NCI-H2171 treated with DMSO at 0.1 percent for 48 hours (cell line): ENCODE measurements around the gene KDM6A.
"Not testable (repeated sequence)": the region's sequence is repeated elsewhere in the genome, so short reads cannot be mapped to it uniquely, and the experiment has no call there.

Source experiments
- DNase-seq: peaks from one replicate; lab custom pipeline; 2025; lab: John Stamatoyannopoulos, UW

KDM6A gene

DNA sequence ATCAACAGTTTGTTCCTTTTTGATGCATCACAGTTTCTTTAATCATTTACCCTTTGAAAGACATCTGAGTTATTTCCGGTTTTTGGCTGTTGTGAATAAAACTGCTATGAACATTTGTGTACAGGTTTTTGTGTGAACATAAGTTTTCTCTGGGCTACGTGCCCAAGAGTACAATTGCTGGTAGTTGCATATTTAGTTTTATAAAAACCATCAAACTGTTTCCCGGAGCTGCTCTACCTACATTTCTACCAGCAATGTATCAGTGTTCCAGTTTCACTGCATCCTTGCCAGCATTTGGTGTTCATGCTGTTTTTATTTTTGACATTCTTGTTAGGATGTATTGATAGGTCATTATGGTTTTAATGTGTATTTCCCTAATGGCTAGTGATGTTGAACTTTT lies 17.3 kb downstream of the KDM6A start:
- no peak for DNase-seq

DNA sequence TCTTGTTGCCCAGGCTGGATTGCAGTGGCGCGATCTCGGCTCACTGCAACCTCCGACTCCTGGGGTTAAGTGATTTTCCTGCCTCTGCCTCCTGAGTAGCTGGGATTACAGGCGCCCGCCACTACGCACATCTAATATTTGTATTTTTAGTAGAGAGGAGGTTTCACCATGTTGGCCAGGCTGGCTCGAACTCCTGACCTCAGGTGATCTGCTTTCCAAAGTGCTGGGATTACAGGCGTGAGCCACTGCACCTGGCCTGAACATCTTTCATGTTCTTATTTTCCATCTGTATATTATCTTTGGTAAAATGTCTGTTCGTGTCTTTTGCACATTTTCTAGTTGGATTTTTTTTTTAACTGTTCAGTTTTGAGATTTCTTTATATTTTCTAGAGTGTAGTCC lies 17.7 kb downstream of the KDM6A start:
- not testable (repeated sequence) for DNase-seq

DNA sequence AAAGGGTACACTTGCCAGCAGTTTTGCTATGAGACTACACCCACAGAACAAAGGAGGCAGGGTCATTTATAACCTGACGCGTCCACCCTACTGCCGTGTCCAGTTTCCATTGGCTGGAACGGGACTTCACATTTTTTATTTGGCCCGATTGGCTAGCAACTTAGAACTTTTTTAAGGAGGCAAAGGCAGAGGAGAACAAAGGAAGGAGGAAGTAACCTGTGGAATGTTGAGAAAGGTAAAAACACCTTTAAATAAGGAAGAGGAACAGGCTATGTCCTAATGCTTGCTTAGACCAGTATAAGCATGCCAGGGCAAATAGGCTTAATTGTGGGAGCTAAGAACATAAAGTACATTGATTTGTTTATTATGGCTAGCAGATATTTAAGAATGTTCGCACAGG lies 18.7 kb downstream of the KDM6A start:
- no peak for DNase-seq

DNA sequence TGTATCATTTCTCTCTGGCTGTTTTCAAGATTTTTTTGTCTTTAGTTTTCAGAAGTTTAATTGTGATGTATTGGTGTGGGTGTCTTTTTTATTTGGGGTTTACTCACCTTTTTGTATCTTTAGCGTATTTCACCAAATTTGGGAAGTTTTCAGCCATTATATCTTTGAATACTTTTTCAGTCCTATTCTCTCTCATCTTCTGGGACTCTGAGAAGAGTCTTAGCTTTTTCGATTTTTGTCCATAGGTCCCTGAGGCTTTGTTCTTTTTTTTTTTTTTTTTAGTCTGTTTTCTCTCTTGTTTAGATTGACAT lies 23.8 kb downstream of the KDM6A start:
- DNase-seq = no peak

DNA sequence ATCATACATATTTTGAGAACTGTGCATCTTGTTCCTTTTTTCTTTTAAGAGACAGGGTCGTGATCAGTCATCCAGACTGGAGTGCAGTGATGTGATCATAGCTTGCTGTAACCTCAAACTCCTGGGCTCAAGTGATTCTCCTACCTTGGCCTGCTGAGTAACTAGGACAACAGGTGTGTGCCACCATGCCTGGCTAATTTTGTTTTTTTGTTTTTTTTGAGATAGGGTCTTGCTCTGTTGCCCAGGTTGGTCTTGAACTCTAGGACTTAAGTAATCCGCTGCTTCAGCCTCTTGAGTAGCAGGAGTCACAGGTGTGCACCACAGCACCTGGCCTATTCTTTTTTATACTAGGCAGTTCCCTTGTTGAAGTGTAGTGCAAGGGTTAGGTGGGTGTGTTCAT lies 24.6 kb downstream of the KDM6A start:
- no peak for DNase-seq

DNA sequence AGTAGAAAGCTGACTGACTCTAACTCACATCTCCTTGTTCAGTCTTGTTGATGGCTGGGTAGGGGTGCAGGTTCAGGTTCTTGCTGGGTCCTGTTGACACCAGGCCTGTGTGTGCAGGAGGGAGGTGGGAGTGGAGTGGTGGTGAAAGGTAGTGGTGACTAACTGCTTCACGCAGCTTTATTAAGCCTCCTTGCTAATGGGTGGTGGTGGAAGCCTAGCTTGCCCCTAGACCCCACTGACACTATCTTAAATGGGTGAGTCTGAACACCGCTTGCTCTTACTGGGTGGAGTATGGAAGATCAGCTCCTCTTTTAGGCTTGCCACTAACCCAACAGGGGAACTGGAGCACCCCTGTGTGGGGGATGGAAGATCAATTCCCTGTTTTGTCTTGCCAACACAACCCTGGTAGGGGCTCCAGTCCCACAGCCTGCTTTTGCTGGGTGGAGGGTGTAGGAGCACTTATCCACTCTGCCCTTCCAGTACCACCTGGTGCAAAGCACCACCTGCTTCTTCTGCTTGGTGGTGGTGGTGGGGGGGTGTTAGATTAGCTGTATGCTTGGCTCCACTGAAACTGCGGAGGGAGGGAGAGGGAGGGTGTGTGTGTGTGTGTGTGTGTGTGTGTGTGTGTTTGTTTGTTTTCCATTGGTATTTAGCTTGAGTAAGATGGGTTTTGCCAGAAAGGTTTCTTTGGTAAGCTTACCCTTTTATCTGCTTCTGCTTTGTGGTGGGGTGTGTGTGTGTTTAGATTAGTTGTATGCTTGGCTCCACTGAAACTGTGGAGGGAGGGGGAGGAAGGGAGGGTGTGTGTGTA lies 25.6 kb downstream of the KDM6A start:
- DNase-seq = peak; percentile 30

DNA sequence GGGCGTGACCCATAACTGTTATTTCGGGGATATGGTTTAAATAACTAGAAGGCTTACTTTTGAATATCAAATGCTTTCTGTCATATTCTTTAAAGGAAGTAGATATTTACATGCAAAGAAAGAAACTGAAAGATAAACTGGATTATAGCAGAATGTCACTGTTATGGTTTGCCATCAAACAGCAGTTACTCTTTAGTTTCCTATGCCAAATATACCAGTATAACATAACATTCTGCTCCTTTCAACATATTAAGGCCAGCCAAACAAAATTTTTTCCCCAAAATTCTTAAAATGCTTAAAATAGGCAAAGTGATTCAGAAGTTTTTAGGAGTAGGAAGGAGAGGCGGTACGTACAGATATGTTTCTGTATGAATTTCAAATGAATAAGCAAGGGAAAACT lies 27.0 kb downstream of the KDM6A start:
- no peak for DNase-seq

DNA sequence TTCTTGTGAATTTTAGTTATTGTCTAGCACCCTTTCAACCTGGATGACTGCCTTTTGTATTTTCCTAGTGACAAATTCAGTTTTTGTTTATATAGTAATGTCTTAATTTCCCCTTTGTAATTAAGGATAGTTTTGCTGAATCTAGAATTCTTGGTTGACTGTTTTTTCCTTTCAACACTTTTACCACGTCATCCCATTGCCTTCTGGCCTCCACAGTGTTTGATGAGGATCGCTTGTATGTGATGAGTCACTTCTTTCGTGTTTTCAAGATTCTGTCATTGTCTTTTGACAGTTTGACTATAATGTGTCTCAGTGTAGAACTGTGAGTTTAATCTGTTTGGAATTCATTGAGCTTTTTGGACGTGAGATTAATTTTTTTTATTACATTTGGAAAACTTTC lies 30.1 kb downstream of the KDM6A start:
- DNase-seq = no peak

DNA sequence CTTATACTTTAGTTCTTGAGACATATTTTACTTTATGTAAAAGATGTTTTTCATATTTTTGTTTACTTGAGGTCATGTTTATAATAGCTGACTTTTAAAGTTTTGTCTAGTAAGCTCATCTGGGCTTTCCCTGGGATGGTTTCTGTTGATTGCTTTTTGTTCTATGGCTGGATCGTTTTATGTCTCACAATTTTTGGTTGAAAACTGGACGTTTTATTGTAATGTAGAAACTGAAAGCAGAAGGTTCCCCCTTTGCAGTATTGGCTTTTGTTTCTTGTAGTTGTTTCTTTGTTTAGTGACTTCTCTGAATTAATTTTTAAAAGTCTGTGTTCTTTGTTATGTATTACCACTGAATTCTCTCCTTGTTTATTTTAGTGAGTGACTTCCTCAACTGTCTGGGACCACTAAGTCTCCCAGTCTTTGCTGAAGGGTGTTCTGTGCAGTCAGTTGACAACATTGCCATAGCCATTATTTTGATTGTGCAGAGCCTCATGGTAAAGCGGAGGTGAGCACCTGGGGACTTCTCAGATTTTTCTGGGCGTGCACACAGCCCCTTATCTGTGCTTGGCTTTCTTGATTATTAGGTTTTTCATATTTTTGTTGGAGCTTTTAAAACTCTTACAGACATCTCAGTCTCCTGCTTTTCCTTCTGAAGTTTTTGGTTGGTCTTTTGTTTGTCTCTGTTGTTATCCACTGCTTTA lies 31.0 kb downstream of the KDM6A start:
- DNase-seq = no peak

DNA sequence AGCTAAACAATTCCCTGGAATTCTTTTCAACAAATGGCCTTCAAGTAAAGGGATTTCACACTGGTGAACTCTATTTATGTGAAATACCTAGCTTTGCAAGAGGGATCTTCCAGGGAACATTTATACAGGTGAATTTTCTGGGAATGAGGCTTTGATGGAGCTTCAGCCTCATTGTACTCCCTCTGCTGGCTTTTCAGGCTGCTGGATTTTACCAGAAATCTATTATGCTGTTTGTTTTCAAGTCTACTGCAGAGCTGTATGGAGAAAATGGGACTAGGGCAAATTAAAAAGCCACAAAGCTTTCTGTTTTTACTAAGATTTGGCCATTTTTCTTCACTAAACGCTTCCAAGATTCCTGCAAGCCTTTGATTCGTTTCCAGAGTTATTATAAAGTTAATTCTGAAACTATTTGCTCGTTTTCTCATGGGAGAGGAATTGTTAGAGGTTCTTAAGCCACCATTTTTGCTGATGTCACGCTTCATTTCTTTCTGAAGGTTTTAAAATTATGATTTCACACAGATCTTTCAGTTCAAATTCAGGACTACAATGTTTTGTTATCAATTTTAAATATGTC lies 31.6 kb downstream of the KDM6A start:
- no peak for DNase-seq

DNA sequence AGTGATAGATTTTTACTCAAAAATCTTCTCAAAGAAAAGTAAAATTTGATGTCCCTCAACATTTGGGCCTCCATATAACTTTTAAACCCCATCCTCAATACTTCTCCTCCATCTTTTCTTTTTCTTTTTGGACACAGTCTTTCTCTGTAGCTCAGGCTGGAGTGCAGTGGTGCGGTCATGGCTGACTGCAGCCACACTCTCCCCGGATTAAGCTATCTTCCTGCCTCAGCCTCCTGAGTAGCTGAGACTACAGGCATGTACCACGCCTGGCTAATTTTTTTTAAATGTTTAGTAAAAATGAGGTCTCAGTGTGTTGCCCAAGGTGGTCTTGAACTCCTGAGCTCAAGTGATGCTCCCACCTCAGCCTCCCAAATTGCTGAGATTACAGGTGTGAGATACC lies 33.1 kb downstream of the KDM6A start:
- no peak for DNase-seq

DNA sequence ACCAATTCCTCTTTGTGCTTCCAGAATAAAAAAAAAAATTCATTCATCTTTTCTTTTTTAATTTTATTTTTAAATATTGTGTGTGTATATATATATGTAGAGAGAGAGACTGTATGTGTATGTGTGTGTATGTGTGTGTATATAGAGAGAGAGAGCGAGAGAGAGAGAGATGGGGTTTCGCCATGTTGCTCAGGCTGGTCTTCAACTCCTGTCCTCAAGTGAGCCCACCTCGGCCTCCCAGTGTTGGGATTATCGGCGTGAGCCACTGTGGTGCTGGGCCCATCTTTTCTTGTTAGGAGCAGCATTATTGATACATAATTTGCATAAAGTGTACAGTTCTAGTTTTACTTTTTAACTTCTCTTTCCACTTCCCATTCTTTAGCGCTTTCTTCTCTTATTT lies 33.6 kb downstream of the KDM6A start:
- DNase-seq = no peak

DNA sequence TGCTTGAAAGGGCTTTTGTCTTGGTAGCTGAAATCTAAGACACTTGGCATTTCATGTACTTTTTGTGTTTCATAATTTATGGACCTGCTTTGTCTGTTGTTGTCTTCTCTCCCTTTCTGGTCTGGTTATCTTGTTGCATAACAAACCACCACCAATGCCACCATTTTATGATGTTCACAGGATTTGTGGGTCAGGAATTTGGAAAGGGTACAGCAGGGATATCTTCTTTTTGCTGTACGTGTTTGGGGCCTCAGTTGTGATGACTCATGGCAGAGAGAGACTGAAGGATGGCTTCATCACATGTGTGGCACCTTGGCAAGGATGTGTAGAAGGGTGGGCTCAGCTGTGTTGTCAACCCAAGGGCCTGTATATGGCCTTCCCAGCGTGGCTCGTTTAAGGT lies 35.2 kb downstream of the KDM6A start:
- no peak for DNase-seq

DNA sequence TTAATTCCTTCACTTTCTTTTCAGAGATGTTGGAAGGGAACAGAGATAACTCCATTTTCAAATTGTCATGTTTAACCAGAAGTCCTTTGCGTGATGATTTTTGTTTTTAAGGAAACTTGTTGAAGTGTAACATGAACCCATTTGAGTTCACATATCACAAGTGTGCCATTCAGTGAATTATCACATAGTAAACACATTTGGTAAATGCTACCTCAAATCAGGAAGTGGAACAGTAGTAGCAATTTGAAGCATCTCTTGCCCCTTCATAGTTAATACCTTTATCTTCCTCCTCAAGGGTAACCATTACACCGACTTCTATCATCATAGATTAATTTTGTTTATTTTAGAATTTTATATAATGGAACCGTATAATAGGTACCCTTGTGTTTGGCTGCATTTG lies 35.8 kb downstream of the KDM6A start:
- DNase-seq = no peak

DNA sequence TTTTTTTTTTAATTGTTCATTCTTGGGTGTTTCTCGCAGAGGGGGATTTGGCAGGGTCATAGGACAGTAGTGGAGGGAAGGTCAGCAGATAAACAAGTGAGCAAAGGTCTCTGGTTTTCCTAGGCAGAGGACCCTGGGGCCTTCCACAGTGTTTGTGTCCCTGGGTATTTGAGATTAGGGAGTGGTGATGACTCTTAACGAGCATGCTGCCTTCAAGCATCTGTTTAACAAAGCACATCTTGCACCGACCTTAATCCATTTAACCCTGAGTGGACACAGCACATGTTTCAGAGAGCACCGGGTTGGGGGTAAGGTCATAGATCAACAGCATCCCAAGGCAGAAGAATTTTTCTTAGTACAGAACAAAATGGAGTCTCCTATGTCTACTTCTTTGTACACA lies 37.5 kb downstream of the KDM6A start:
- DNase-seq = not testable (repeated sequence)

DNA sequence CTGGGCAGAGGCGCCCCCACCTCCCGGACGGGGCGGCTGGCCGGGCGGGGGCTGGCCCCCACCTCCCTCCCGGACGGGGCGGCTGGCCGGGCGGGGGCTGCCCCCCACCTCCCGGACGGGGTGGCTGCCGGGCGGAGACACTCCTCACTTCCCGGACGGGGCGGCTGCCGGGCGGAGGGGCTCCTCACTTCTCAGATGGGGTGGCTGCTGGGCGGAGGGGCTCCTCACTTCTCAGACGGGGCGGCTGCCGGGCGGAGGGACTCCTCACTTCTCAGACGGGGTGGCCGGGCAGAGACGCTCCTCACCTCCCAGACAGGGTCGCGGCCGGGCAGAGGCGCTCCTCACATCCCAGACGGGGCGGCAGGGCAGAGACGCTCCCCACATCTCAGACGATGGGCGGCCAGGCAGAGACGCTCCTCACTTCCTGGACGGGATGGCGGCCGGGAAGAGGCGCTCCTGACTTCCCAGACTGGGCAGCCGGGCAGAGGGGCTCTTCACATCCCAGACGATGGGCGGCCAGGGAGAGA lies 38.1 kb downstream of the KDM6A start:
- not testable (repeated sequence) for DNase-seq

DNA sequence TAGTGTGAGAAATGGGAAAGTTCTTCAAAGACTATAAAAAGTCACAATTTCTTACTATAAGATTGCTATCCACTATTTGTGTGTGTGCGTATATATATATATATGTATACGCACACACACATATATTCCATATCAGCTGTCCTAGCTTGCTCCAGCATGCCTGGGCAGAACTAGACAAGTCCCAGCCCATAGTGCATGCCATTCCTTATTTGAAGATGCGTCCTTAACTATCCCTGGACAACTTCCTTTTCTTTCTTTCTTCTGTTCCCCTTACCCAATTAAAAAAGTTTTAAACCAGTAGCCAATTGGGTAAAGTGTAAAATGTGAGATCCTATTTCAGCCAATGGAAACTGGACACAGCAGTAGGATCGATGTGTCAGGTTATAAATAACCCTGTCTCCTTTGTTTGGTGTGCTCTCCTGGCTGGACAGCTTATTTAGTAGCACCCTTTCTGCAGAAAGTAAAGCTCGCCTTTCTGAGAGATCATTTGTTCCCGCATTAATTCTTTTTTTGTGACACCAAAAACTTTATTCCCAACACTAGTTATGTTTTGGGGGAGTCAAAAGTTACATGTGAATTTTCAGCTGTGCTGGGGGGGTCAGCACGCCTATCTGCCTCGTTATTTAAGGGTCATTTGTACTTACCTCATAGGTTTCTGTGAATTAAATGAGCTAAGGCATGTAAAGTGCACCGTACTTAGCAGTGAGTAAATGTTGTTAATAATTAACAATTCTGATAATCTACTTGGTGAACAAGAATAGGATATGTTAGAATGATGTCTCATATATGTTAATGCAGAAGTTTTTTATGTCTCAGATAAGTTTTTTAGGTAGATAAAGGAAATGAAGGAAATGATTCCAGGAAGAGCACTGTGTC lies 40.9 kb downstream of the KDM6A start:
- DNase-seq = no peak

DNA sequence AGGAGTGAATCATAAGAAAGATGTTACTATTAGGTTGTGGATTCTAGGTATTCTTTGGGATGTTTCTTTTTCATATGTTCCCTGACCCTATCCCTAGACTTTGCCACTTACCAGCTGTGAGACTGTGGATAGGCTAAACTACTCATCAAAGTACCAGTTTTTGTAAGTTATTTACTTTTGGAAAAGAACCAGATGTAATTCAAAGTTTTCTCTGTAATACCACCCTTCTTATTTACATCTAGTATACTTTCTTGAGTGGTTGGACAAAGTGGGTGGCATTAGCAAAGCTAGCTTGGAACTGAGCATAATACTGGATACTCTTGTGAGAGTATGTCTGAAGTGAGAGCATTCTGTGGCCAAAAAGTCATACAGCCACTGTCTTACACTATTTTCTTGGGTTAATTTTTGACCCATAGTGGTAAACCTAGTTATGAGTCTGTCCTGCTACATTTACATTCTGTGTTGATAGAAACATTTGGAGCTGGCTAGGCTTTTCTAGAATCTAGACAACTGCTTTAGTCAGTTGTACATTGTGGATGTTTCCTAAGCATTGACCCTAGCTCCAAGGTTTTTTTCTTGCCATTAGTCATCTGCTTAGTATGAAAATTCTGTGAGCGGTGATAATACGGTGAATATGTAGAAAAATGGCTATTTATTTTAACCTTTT lies 41.7 kb downstream of the KDM6A start:
- DNase-seq = no peak

DNA sequence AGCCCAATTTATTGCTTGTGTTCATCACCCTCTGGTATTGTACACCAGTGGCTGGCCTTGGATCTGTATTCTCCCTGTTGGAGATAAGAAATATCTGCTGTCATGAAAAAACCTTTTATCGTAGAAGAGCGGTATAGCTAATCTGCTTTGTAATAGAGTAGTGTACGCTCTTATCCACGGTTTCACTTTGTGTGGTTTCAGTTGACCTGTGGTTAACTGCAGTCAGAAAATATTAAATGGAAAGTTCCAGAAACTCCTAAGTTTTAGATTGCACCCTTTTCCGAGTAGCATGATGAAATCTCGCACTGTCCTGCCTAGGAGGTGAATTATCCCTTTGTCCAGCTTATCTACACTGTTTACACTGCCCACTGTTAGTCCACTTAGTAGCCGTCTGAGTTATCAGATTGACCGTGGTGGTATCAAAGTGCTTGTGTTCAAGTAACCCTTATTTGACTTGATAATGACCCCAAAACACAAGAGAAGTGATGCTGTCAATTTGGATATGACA lies 42.4 kb downstream of the KDM6A start:
- no peak for DNase-seq

DNA sequence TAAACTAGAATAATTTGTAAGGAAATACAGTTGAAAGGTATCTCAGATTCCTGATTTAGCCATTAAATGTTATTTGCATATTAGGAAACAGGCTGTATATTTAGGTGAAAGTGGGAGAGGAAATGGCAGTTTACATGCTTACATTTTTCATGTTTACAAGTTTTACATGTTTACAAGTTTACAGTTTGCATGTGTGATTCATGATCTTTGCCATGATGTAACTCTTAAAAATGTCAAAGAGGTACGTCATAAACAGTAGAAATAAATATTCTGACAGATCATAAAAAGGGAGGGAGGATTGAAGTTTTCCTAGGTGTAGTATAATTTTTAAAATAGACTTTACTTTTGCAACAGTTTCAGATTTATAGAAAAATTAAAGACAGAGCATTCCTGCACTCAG lies 45.7 kb downstream of the KDM6A start:
- DNase-seq = no peak

DNA sequence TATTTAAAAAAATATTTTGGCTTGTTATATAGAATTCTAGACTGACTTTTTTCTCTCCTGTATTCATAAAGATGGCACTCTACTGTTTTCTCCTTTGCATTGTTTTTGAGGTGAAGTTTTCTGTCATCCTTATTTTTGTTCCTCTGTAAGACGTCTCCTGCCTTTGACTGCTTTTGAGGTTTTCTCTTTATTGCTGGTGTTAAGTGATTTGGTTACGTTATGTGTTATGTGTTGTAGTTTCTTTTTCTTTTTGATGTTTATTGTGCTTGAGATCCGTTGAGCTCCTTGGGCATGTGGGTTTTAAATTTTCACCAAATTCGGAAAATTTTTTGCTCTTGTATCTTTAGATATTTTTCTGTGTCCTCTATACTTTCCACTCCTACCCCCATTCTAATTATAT lies 50.0 kb downstream of the KDM6A start:
- no peak for DNase-seq

DNA sequence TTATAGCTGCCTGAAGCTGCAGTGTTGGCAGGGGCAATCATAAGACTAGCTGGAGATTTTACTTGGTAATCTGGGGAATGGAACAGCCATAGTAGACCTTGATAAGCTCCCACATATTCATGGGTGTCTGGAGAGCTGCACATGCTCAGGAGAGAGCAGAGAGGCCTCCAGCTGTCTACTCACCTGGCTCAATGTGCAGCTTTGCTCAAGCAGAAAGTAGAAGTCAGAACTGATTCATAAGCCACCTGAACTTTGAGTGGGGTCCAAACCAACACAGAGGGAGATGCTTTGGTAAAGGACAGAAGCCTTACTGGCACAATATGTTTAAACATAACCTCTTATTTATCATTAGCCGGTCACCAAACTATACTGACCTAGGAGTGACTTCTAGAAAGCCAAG lies 54.4 kb downstream of the KDM6A start:
- peak; percentile 4 for DNase-seq
